Caco-2 (cell line): ENCODE results near the gene EPHB1. TPM values are rescaled to one million over a fixed set of nuclear protein-coding genes. Genes with fewer than 3 reads are reported as not detected.

Experiments
- BruUV-seq: library from RNA; stranded (reverse); fragments of 400-500 nt; replicated peaks from 2 replicates; lab custom pipeline; 2021; lab: Mats Ljungman, UMichigan
- CTCF ChIA-PET: fragments of 300-600 bp; sonication (Branson Sonifier 250); formaldehyde crosslinking; loops from one replicate; lab custom pipeline; 2022; ENCODE audit warnings: antibody characterized with exemption; lab: Charles Lee
- POLR2A ChIA-PET: fragments of 300-600 bp; sonication (Branson Sonifier 250); formaldehyde crosslinking; loops from one replicate; lab custom pipeline; 2022; ENCODE audit warnings: antibody characterized with exemption; lab: Charles Lee
- DNase-seq, 2 experiments: peaks; one replicate each; pipeline versions ENCODE4 v3.0.0 to v3.0.0-alpha.2; 2020 to 2022
- H3K27me3 ChIP-seq: replicated peaks from 2 replicates; pipeline ENCODE4 v1.6.0; 2011; ENCODE audit warnings: low read length; ENCODE audit not compliant: control insufficient read depth, insufficient read depth
- H3K36me3 ChIP-seq: 2 replicates; pipeline ENCODE4 v1.5.1; 2011; ENCODE audit warnings: low read length; ENCODE audit not compliant: control insufficient read depth, insufficient read depth
- H3K4me1 ChIP-seq: fragments of 250-450 bp; sonication (Bioruptor Pico); 2 replicates; pipeline ENCODE4 v1.5.1; 2020; ENCODE audit warnings: mild to moderate bottlenecking
- H3K4me3 ChIP-seq: 2 replicates; pipeline ENCODE4 v1.5.1; 2011; ENCODE audit warnings: low read depth, mild to moderate bottlenecking, control low read depth, low read length
- H3K9me3 ChIP-seq: fragments of 250-450 bp; sonication (Bioruptor Pico); 2 replicates; pipeline ENCODE4 v1.5.1; 2020; ENCODE audit warnings: mild to moderate bottlenecking, moderate library complexity
- H3K27ac Mint-ChIP-seq: one replicate; pipeline ENCODE4 v1.8.0; 2022; ENCODE audit warnings: mixed read lengths; ENCODE audit not compliant: unreplicated experiment
- H3K27me3 Mint-ChIP-seq: one replicate; pipeline ENCODE4 v1.8.0; 2022; ENCODE audit warnings: mixed read lengths; ENCODE audit not compliant: insufficient read depth, unreplicated experiment
- H3K36me3 Mint-ChIP-seq: one replicate; pipeline ENCODE4 v1.8.0; 2022; ENCODE audit warnings: mild to moderate bottlenecking, mixed read lengths; ENCODE audit not compliant: insufficient read depth, unreplicated experiment
- H3K4me1 Mint-ChIP-seq: one replicate; pipeline ENCODE4 v1.8.0; 2022; ENCODE audit warnings: low read depth, mixed read lengths; ENCODE audit not compliant: unreplicated experiment
- H3K4me3 Mint-ChIP-seq: one replicate; pipeline ENCODE4 v1.8.0; 2022; ENCODE audit warnings: mild to moderate bottlenecking, moderate library complexity, mixed read lengths; ENCODE audit not compliant: unreplicated experiment
- H3K9me3 Mint-ChIP-seq: one replicate; pipeline ENCODE4 v1.8.0; 2022; ENCODE audit warnings: mixed read lengths; ENCODE audit not compliant: unreplicated experiment
- intact Hi-C: fragments of 100-400 bp; cut with micrococcal nuclease; formaldehyde crosslinking; loops from one replicate; pipeline ENCODE4 v1.10.0; 2022; ENCODE audit not compliant: unreplicated experiment
- total RNA-seq: library from RNA; stranded (reverse); gene quantifications from 2 replicates; pipeline ENCODE4 v1.2.3, GENCODE V29; 2022
- TF ChIP-seq, protein P1 (sequence below), 2 experiments: fragments of 200-600 bp in 1 of 2; IDR thresholded peaks; 1 replicate in 1 of 2; 2 replicates in 1 of 2; pipeline versions ENCODE4 v1.5.1 to v1.8.0; 2011 to 2022; ENCODE audit warnings: antibody characterized with exemption in 1 of 2, control low read depth in 1 of 2, inconsistent platforms in 1 of 2, low read depth in 1 of 2, low read length in 1 of 2, mild to moderate bottlenecking in 1 of 2, moderate library complexity in 1 of 2; ENCODE audit not compliant: insufficient read depth in 1 of 2, severe bottlenecking in 1 of 2, unreplicated experiment in 1 of 2

EPHB1 gene
- total RNA-seq, 1 experiment from 2014 or later = 2.3 TPM

DNA sequence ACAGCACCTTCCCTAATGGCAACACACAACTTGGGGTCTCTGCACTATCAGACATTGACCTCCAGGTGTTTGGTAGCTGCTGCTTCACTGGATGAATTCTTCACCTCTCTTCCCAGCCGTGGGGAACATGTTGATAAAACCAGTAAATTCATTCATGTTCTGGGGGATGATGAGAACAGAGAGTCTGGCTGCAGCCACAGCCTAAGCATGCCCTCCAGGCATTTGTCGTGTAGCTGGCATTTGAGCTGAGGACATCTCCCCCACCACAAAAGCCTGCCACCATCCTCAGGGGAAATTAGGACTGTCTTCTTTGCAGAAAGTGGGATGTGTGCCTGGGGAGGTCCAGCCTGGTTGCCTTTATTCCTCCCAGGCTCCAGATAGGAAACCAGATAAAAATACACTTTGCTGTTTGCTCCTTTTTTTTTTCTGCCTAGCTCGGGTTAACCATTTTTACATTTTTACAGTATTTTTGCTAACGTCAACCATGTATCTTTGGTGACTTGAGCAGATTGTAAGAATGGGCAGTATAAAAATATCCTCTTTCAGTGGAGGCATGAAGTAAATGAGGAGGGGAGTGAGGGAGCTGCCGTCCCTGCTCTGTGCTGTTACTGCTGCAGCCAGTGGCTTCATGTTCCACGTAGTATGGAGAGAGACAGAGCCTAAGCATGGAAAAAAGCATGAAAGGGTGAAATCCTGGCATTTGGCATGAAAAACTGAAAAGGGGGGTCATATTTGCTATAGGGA is 444.0 kb downstream of the EPHB1 start:
- no peak overlapping the region for H3K4me3 ChIP-seq
- Mint-ChIP-seq H3K4me3 (no peak overlapping the region), H3K27ac (no peak overlapping the region), H3K4me1 (no peaks in the 10 kb centered on the region), H3K27me3 (peaks cover 9% of the 10 kb centered on the region), H3K9me3 (peaks cover 7% of the 10 kb centered on the region), H3K36me3 (no peaks in the 10 kb centered on the region)
- CTCF ChIA-PET = interaction anchor here (0.6 kb wide), 1 partner anchor 341 kb away, joined by 3 read pairs; no protein-coding TSS in a partner anchor
- TF ChIP-seq, protein P1, sequence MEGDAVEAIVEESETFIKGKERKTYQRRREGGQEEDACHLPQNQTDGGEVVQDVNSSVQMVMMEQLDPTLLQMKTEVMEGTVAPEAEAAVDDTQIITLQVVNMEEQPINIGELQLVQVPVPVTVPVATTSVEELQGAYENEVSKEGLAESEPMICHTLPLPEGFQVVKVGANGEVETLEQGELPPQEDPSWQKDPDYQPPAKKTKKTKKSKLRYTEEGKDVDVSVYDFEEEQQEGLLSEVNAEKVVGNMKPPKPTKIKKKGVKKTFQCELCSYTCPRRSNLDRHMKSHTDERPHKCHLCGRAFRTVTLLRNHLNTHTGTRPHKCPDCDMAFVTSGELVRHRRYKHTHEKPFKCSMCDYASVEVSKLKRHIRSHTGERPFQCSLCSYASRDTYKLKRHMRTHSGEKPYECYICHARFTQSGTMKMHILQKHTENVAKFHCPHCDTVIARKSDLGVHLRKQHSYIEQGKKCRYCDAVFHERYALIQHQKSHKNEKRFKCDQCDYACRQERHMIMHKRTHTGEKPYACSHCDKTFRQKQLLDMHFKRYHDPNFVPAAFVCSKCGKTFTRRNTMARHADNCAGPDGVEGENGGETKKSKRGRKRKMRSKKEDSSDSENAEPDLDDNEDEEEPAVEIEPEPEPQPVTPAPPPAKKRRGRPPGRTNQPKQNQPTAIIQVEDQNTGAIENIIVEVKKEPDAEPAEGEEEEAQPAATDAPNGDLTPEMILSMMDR (IDR thresholded peaks at IDR 0.05; ENCODE audit: insufficient read depth in 1 of 2, low read depth in 1 of 2, low read length in 1 of 2, severe bottlenecking in 1 of 2, unreplicated experiment in 1 of 2) = no peak
- intact Hi-C loops = no loop called here
- POLR2A ChIA-PET = no interaction called here
- no TSS peak for BruUV-seq
- no peak for DNase-seq
- no peaks in the 10 kb centered on the region for H3K36me3 ChIP-seq
- H3K4me1 ChIP-seq = no peaks in the 10 kb centered on the region
- no peaks in the 10 kb centered on the region for H3K27me3 ChIP-seq
- no peaks in the 10 kb centered on the region for H3K9me3 ChIP-seq

DNA sequence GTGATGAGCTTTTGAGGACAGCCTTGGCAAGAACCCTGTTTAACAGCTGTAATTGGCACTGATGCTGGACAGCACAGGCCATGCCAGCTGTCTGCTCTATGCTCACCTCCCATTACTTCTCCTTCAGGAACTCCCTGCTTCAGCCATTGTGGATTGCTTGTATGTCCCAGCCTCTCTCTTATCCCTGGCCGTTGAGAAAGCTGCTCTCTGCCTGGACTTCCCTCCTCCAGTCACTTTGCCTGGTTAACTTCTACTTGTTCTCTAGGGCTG is 444.5 kb downstream of the EPHB1 start:
- DNase-seq = no peak
- H3K9me3 Mint-ChIP-seq = peaks cover 2% of the 10 kb centered on the region
- no peaks in the 10 kb centered on the region for H3K27me3 ChIP-seq
- H3K4me1 Mint-ChIP-seq = no peaks in the 10 kb centered on the region
- H3K27ac Mint-ChIP-seq = no peak overlapping the region
- TF ChIP-seq, protein P1 (IDR thresholded peaks at IDR 0.05; ENCODE audit: insufficient read depth in 1 of 2, low read depth in 1 of 2, low read length in 1 of 2, severe bottlenecking in 1 of 2, unreplicated experiment in 1 of 2) = no peak
- H3K4me3 Mint-ChIP-seq = no peak overlapping the region
- CTCF ChIA-PET = interaction anchor here (0.6 kb wide), 1 partner anchor 340 kb away, joined by 3 read pairs; no protein-coding TSS in a partner anchor
- no peaks in the 10 kb centered on the region for H3K4me1 ChIP-seq
- no peaks in the 10 kb centered on the region for H3K36me3 Mint-ChIP-seq
- POLR2A ChIA-PET = no interaction called here
- no TSS peak for BruUV-seq
- intact Hi-C loops = no loop called here
- peaks cover 9% of the 10 kb centered on the region for H3K27me3 Mint-ChIP-seq
- no peak overlapping the region for H3K4me3 ChIP-seq
- H3K9me3 ChIP-seq = no peaks in the 10 kb centered on the region
- H3K36me3 ChIP-seq = no peaks in the 10 kb centered on the region

DNA sequence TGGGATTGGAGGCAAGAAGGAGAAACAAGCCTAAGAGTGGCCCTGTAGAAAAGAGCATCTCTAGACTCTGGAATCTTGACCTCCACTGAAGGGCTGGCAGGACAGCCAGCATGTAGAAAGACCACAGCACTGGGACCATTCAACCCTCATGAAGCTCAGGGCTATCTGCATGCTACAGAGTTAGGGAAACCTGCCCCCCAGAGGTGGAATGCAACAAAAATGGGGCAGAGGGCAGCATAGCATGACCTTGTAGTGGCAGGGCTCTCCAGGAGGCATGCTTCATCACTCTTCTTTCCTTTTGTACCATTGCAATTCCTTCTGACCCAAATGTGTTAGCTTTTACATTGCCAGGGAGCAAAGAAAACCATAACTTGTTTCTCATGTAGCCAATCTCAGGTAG is 445.4 kb downstream of the EPHB1 start:
- POLR2A ChIA-PET = no interaction called here
- BruUV-seq = no TSS peak
- CTCF ChIA-PET = no interaction called here

More for the DNA sequence above, 445.4 kb downstream of the EPHB1 start:
- H3K4me1 ChIP-seq = no peaks in the 10 kb centered on the region
- no peaks in the 10 kb centered on the region for H3K36me3 ChIP-seq
- Mint-ChIP-seq H3K27me3 (peaks cover 11% of the 10 kb centered on the region), H3K36me3 (no peaks in the 10 kb centered on the region), H3K27ac (no peak overlapping the region), H3K9me3 (no peaks in the 10 kb centered on the region), H3K4me1 (no peaks in the 10 kb centered on the region), H3K4me3 (no peak overlapping the region)
- TF ChIP-seq, protein P1 (IDR thresholded peaks at IDR 0.05; ENCODE audit: insufficient read depth in 1 of 2, low read depth in 1 of 2, low read length in 1 of 2, severe bottlenecking in 1 of 2, unreplicated experiment in 1 of 2) = no peak
- no peaks in the 10 kb centered on the region for H3K9me3 ChIP-seq
- no peak overlapping the region for H3K4me3 ChIP-seq
- no peaks in the 10 kb centered on the region for H3K27me3 ChIP-seq
- intact Hi-C loops = no loop called here
- no peak for DNase-seq
